HG03097 (cell line): ENCODE measurements around the gene SRRM3.
"Not testable (repeated sequence)": the region's sequence is repeated elsewhere in the genome, so short reads cannot be mapped to it uniquely, and the experiment has no call there.

Experiments used
- ATAC-seq: cut with Tn5 transposase; IDR thresholded peaks from one replicate; pipeline ENCODE4 v1.9.1; 2021; ENCODE audit not compliant: unreplicated experiment, low FRiP score

SRRM3 gene

GRCh38 chr7:76189276-76189675 is 12.4 kb upstream of the SRRM3 start:
- no peak for ATAC-seq

- no peak for ATAC-seq
These were observed 9.9 kb upstream of the SRRM3 start for GRCh38 chr7:76191783-76192240.

GRCh38 chr7:76193466-76193865 is 8.2 kb upstream of the SRRM3 start:
- ATAC-seq = no peak

GRCh38 chr7:76193883-76194282 is 7.8 kb upstream of the SRRM3 start:
- ATAC-seq = no peak

- no peak for ATAC-seq
These were observed 4.9 kb upstream of the SRRM3 start for GRCh38 chr7:76196786-76197185.

GRCh38 chr7:76198202-76198601 is 3.5 kb upstream of the SRRM3 start:
- no peak for ATAC-seq

- no peak for ATAC-seq
These were observed 952 bp downstream of the SRRM3 start for GRCh38 chr7:76202666-76203030.

GRCh38 chr7:76204147-76204546 is 2.5 kb downstream of the SRRM3 start:
- ATAC-seq = no peak

GRCh38 chr7:76206633-76207032 is 4.9 kb downstream of the SRRM3 start:
- ATAC-seq = no peak

GRCh38 chr7:76209310-76209709 is 7.6 kb downstream of the SRRM3 start:
- ATAC-seq = no peak

GRCh38 chr7:76211216-76211615 is 9.5 kb downstream of the SRRM3 start:
- ATAC-seq = no peak

GRCh38 chr7:76215349-76215748 is 13.7 kb downstream of the SRRM3 start:
- ATAC-seq = not testable (repeated sequence)

- no peak for ATAC-seq
These were observed 14.8 kb downstream of the SRRM3 start for GRCh38 chr7:76216381-76217082.

GRCh38 chr7:76217942-76218566 is 16.4 kb downstream of the SRRM3 start:
- no peak for ATAC-seq

- no peak for ATAC-seq
These were observed 18.7 kb downstream of the SRRM3 start for GRCh38 chr7:76220185-76221057.

GRCh38 chr7:76222333-76222732 is 20.6 kb downstream of the SRRM3 start:
- ATAC-seq = no peak

- ATAC-seq = no peak
These were observed 21.1 kb downstream of the SRRM3 start for GRCh38 chr7:76222839-76223238.

GRCh38 chr7:76223286-76223972 is 21.7 kb downstream of the SRRM3 start:
- ATAC-seq = no peak

- no peak for ATAC-seq
These were observed 23.0 kb downstream of the SRRM3 start for GRCh38 chr7:76224695-76225094.

- no peak for ATAC-seq
These were observed 23.7 kb downstream of the SRRM3 start for GRCh38 chr7:76225379-76225778.

- ATAC-seq = no peak
These were observed 24.3 kb downstream of the SRRM3 start for GRCh38 chr7:76225951-76226350.
